K562 (cell line): Measurements from ENCODE around the gene RNF19B.

Experiments used
- JUND ChIP-seq, 2 experiments: IDR thresholded peaks; 2 replicates in 1 of 2; 3 replicates in 1 of 2; pipeline ENCODE4 v1.6.1; 2011; ENCODE audit warnings: borderline replicate concordance in 2 of 2, low read depth in 2 of 2, low read length in 2 of 2, improper control_type of control experiment in 1 of 2, missing biosample characterization in 1 of 2, missing genetic modification characterization in 1 of 2, missing genetic modification reagents in 1 of 2
- MTA3 ChIP-seq: fragments of 450-650 bp; formaldehyde crosslinking; IDR thresholded peaks from 2 replicates; pipeline ENCODE4 v1.6.1; 2017; ENCODE audit warnings: mild to moderate bottlenecking, borderline replicate concordance
- TF ChIP-seq, protein P1 (sequence below): fragments of 250-450 bp; sonication (Bioruptor Pico); IDR thresholded peaks from 2 replicates; pipeline ENCODE4 v1.5.0; 2020; ENCODE audit warnings: mild to moderate bottlenecking, borderline replicate concordance
- TF ChIP-seq, protein P2 (sequence below), 3 experiments: IDR thresholded peaks in 2 of 3; conservative IDR thresholded peaks in 1 of 3; 2 replicates each; pipeline ENCODE4 v1.5.1; 2011 to 2012; ENCODE audit warnings: low read length in 3 of 3, mild to moderate bottlenecking in 3 of 3, control low read depth in 2 of 3, improper control_type of control experiment in 1 of 3, inconsistent platforms in 1 of 3, low read depth in 1 of 3, mixed read lengths in 1 of 3, moderate library complexity in 1 of 3; ENCODE audit not compliant: insufficient read depth in 2 of 3

DNA sequence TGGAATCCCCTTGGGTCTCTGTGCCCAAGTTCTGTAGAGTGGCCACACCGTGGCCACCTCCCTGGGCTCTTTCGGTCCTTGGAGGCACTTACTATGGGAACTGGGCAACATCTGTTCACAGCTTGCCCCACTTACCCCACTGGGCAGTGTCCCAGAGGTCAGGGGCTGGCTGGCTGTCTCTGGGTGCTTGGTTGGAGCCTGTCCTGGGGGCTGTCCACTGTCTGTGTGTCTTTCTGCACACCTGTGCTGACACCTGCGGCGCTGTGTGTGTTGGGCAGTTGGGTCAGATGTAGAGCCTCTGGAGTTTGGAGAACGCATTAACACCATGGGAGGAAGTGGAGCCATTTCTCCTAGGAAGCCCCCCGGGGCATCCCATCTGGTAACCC, 62.1 kb downstream of the RNF19B start:
- TF ChIP-seq MTA3 (no peak), JUND (IDR thresholded peaks at IDR 0.05; ENCODE audit: borderline replicate concordance, low read depth, low read length) (no peak), JUND (tag; IDR thresholded peaks at IDR 0.05; ENCODE audit: borderline replicate concordance, low read depth, low read length) (no peak)
- TF ChIP-seq, protein P1, sequence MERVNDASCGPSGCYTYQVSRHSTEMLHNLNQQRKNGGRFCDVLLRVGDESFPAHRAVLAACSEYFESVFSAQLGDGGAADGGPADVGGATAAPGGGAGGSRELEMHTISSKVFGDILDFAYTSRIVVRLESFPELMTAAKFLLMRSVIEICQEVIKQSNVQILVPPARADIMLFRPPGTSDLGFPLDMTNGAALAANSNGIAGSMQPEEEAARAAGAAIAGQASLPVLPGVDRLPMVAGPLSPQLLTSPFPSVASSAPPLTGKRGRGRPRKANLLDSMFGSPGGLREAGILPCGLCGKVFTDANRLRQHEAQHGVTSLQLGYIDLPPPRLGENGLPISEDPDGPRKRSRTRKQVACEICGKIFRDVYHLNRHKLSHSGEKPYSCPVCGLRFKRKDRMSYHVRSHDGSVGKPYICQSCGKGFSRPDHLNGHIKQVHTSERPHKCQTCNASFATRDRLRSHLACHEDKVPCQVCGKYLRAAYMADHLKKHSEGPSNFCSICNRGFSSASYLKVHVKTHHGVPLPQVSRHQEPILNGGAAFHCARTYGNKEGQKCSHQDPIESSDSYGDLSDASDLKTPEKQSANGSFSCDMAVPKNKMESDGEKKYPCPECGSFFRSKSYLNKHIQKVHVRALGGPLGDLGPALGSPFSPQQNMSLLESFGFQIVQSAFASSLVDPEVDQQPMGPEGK (CRISPR knock-in tag) = no peak
- TF ChIP-seq, protein P2, sequence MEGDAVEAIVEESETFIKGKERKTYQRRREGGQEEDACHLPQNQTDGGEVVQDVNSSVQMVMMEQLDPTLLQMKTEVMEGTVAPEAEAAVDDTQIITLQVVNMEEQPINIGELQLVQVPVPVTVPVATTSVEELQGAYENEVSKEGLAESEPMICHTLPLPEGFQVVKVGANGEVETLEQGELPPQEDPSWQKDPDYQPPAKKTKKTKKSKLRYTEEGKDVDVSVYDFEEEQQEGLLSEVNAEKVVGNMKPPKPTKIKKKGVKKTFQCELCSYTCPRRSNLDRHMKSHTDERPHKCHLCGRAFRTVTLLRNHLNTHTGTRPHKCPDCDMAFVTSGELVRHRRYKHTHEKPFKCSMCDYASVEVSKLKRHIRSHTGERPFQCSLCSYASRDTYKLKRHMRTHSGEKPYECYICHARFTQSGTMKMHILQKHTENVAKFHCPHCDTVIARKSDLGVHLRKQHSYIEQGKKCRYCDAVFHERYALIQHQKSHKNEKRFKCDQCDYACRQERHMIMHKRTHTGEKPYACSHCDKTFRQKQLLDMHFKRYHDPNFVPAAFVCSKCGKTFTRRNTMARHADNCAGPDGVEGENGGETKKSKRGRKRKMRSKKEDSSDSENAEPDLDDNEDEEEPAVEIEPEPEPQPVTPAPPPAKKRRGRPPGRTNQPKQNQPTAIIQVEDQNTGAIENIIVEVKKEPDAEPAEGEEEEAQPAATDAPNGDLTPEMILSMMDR (IDR thresholded peaks at IDR 0.05 in 2 of 3, conservative IDR thresholded peaks at IDR 0.05 in 1 of 3; ENCODE audit: insufficient read depth in 2 of 3, low read depth in 1 of 3, low read length in 3 of 3) = no peak
